WI38 (cell line): ENCODE measurements around the gene SHC4.

Source experiments
- H3K4me3 ChIP-seq: 2 replicates; pipeline ENCODE4 v1.5.1; 2011; ENCODE audit warnings: low read depth, mild to moderate bottlenecking, control low read depth, low read length
- TF ChIP-seq, protein P1 (sequence below): IDR thresholded peaks from 2 replicates; pipeline ENCODE4 v1.5.1; 2012; ENCODE audit warnings: low read depth, mild to moderate bottlenecking, control low read depth, low read length

The SHC4 gene

DNA sequence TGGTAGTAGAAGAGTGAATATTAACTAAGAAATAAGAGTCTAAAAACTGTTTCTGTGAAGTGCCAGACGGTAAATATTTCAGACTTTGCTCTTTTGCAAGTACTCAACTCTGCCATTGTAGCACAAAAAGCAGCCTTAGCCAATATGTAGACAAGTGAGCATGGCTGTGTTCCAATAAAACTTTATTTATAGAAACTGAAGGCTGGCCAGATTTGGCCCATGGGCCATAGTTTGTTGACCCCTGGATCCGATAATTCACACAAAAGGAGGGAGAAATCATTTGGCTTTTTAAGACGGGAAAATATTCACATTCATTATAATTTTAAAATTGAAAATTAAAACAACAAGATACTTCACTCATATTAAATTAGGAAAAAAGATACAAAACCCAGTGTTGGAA lies 70.4 kb downstream of the SHC4 start:
- no peak overlapping the region for H3K4me3 ChIP-seq
- TF ChIP-seq, protein P1, sequence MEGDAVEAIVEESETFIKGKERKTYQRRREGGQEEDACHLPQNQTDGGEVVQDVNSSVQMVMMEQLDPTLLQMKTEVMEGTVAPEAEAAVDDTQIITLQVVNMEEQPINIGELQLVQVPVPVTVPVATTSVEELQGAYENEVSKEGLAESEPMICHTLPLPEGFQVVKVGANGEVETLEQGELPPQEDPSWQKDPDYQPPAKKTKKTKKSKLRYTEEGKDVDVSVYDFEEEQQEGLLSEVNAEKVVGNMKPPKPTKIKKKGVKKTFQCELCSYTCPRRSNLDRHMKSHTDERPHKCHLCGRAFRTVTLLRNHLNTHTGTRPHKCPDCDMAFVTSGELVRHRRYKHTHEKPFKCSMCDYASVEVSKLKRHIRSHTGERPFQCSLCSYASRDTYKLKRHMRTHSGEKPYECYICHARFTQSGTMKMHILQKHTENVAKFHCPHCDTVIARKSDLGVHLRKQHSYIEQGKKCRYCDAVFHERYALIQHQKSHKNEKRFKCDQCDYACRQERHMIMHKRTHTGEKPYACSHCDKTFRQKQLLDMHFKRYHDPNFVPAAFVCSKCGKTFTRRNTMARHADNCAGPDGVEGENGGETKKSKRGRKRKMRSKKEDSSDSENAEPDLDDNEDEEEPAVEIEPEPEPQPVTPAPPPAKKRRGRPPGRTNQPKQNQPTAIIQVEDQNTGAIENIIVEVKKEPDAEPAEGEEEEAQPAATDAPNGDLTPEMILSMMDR: no peak

DNA sequence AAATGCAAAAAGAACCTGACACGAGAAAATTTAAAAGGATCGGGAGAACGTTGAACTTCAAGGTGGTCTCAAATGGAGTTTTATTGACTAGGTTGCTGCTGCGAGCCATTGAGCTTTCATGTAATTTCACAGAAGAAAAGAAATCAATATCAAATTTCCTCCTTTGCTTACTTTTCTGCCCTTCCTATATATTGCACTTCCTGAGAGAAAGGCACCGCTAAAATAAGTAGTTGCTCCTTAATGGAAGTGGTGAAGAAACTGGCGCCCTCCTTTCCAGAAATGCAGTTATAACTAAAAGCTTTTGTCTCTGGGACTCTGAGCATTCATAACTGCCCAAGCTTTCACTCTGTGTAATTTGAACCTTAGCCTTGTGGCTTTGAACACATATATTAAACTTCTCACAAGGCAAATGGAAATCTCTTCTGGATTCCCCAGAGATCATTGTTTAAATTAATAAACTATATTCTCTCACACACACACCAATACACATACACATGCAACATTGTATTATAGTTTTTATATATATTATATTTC lies 72.4 kb downstream of the SHC4 start:
- TF ChIP-seq, protein P1: no peak
- H3K4me3 ChIP-seq: no peak overlapping the region

DNA sequence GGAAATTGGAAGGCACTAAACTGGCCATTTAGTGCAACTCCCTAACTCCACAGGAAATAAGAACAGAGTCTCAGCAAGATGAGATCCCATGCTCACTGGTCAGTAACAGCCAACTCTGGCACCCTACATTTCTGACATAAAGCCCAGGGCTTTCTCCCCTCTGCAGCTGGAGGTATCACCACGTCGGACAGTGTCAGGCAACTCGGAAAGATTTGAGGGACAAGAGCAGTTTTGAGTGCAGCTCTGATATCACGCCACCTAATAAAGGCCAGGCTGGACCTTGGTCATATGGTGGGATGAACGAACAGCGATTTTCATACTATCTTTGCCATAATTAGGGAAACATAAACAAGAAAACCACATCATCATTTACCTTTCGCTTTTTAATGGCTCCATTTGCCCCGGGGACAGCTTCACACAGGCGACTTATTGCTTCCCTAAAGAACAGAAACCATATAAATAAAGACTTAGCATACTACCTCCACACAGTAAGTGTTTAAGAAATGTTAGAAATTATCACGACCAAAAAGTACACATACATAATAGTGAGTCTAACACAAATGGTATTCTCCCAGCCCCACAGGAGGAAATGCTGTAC lies 73.2 kb downstream of the SHC4 start:
- no peak overlapping the region for H3K4me3 ChIP-seq
- TF ChIP-seq, protein P1: no peak

DNA sequence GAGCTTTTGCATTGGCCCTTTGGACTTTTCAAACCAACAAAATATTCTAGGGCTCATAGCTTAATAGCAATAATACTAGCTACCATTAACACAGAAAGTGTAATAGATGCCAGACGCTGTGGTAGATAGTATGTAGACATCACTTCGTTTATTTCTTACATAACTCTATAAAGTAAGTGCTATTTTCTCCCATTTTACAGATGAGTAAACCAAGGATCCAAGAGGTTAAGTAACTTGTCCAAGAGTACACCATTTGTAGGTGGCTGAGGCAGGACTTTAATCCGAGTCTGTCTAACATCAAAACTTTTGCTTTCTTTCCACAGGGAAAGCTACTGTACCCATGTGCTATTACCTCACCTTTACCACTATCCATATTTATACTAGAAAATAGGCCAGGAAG lies 73.8 kb downstream of the SHC4 start:
- TF ChIP-seq, protein P1: no peak
- H3K4me3 ChIP-seq: no peak overlapping the region

DNA sequence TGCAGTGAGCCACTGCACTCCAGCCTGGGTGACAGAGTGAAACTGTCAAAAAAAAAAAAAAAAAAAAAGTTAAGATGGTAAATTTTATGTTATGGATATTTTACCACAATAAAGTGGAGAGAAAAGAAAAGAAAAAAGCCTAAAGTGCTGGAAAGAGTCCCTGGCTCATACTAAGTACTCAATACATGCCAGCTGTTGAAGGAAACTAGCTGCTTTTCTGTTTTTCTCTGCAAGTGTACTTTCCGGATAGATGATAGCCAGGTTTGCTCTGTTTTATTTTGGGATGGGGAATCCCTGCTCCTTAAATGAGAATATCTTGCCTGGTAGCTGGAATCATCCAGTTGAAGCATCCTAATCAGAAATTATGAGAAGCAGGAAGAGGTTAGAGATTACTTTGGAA lies 74.9 kb downstream of the SHC4 start:
- TF ChIP-seq, protein P1: no peak

DNA sequence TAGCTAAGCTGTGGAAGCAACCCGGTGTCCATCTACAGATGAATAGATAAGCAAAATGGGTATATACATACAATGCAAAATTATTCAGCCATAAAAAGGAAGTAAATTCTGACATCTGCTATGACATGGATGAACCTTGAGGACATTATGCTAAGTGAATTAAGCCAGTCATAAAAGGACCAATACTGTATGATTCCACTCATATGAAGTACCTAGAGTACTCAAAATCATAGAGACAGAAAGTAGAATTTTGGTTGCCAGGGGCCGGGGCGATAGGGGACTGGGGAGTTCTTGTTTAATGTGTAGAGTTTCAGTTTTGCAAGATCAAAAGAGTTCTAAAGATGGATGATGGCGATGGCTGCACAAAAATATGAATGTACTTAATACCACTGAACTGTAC lies 75.5 kb downstream of the SHC4 start:
- TF ChIP-seq, protein P1: no peak
- no peak overlapping the region for H3K4me3 ChIP-seq

More for the DNA sequence above, 74.9 kb downstream of the SHC4 start:
- H3K4me3 ChIP-seq: no peak overlapping the region

DNA sequence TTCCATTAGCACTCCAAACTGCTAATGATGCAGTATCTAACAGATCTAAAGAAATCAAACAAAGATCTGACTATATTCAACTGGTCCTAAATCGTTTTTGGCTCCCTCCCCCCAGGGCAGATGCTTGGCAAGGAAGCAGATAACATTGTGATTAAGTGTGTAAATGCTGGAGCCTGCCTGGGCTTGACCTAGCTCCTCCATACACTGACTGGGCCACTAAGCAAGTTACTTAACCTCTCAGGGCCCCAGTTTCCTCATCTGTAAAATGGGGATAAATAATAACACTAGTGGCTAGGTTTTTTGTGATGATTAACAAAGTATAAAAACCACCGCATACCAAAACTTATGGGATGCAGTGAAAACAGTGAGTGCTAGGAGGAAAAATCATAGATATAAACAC lies 76.6 kb downstream of the SHC4 start:
- TF ChIP-seq, protein P1: no peak
- H3K4me3 ChIP-seq: no peak overlapping the region
